B cell (primary cell): Measurements from ENCODE around the gene MMP24. TPM values are rescaled to one million over a fixed set of nuclear protein-coding genes. Genes with fewer than 3 reads are reported as not detected.

Source experiments
- ATAC-seq: fragments of 200-7000 bp; cut with Tn5 transposase; one replicate; pipeline ENCODE4 v1.10.0; 2021; ENCODE audit warnings: low read depth, mild to moderate bottlenecking, moderate number of reproducible peaks, moderate library complexity
- CTCF ChIA-PET: fragments of 350-600 bp; sonication (Branson Sonifier 250); formaldehyde crosslinking; loops from one replicate; lab custom pipeline; 2021; ENCODE audit warnings: antibody characterized with exemption, inconsistent platforms; lab: Charles Lee
- POLR2A ChIA-PET: fragments of 350-600 bp; sonication (Branson Sonifier 250); formaldehyde crosslinking; loops from one replicate; lab custom pipeline; 2021; ENCODE audit warnings: antibody characterized with exemption; lab: Charles Lee
- DNase-seq: peaks from one replicate; pipeline ENCODE4 v3.0.0; 2013
- H2AFZ ChIP-seq: 2 replicates; pipeline ENCODE4 v1.6.1; 2012; ENCODE audit warnings: mild to moderate bottlenecking, low read depth, low read length; ENCODE audit not compliant: insufficient read depth, poor library complexity, severe bottlenecking
- H3K27ac ChIP-seq, 2 donors: 1 replicate in 1 of 2; 2 replicates in 1 of 2; pipeline ENCODE4 v1.5.1; 2012 to 2013; ENCODE audit warnings: low read length in 2 of 2, mild to moderate bottlenecking in 2 of 2, moderate library complexity in 1 of 2
- H3K27me3 ChIP-seq, 4 experiments: fragments of 200-600 bp in 1 of 4; sonication (generic) in 1 of 4; replicated peaks in 1 of 4; 1 replicate in 2 of 4; 2 replicates in 2 of 4; pipeline versions ENCODE4 v1.6.1 to v1.7.0; 2013 to 2016; ENCODE audit warnings: low read length in 3 of 4, mild to moderate bottlenecking in 2 of 4, mixed read lengths in 1 of 4, moderate library complexity in 1 of 4; ENCODE audit not compliant: insufficient read depth in 4 of 4, control insufficient read depth in 3 of 4; ENCODE audit errors: control extremely low read depth in 1 of 4
- H3K36me3 ChIP-seq, 2 experiments: replicated peaks in 1 of 2; 1 replicate in 1 of 2; 2 replicates in 1 of 2; pipeline versions ENCODE4 v1.6.1 to v1.7.1; 2013; ENCODE audit warnings: low read length in 1 of 2; ENCODE audit not compliant: insufficient read depth in 2 of 2, control insufficient read depth in 1 of 2; ENCODE audit errors: control extremely low read depth in 1 of 2, extremely low read depth in 1 of 2
- H3K4me1 ChIP-seq, 2 donors: fragments of 200-600 bp in 1 of 2; sonication (generic) in 1 of 2; 1 replicate in 1 of 2; 2 replicates in 1 of 2; pipeline versions ENCODE4 v1.5.1 to v1.6.1; 2013 to 2017; ENCODE audit warnings: low read length in 2 of 2; ENCODE audit not compliant: control insufficient read depth in 2 of 2, insufficient read depth in 2 of 2
- H3K4me2 ChIP-seq: replicated peaks from 2 replicates; pipeline ENCODE3; 2012; ENCODE audit warnings: mild to moderate bottlenecking, low read depth, low read length; ENCODE audit not compliant: poor library complexity, severe bottlenecking
- H3K4me3 ChIP-seq, 5 experiments: fragments of 200-600 bp in 1 of 5; sonication (generic) in 1 of 5; 1 replicate in 3 of 5; 2 replicates in 2 of 5; pipeline versions ENCODE4 v1.5.1 to v1.7.0; 2011 to 2016; ENCODE audit warnings: low read length in 4 of 5, mild to moderate bottlenecking in 4 of 5, low read depth in 2 of 5, control low read depth in 1 of 5, moderate library complexity in 1 of 5; ENCODE audit not compliant: insufficient read depth in 1 of 5; ENCODE audit errors: control extremely low read depth in 1 of 5, extremely low read depth in 1 of 5
- H3K79me2 ChIP-seq: fragments of 200-600 bp; sonication (generic); one replicate; pipeline ENCODE4 v1.6.0; 2016; ENCODE audit warnings: low read length; ENCODE audit not compliant: control insufficient read depth, insufficient read depth
- H3K9ac ChIP-seq: fragments of 200-600 bp; sonication (generic); 2 replicates; pipeline ENCODE4 v1.6.1; 2017; ENCODE audit warnings: mild to moderate bottlenecking, low read length, moderate library complexity
- H3K9me3 ChIP-seq, 3 donors: one replicate each; pipeline versions ENCODE4 v1.6.1 to v1.7.1; 2013; ENCODE audit warnings: low read length in 2 of 3; ENCODE audit not compliant: control insufficient read depth in 2 of 3, insufficient read depth in 1 of 3; ENCODE audit errors: control extremely low read depth in 1 of 3
- H4K20me1 ChIP-seq: 2 replicates; pipeline ENCODE4 v1.6.0; 2012; ENCODE audit warnings: mild to moderate bottlenecking, low read length; ENCODE audit not compliant: insufficient read depth, control insufficient read depth, poor library complexity, severe bottlenecking
- H3K27ac Mint-ChIP-seq: one replicate; pipeline ENCODE4 v1.8.0; 2021; ENCODE audit warnings: mixed read lengths
- H3K27me3 Mint-ChIP-seq: one replicate; pipeline ENCODE4 v1.8.0; 2021; ENCODE audit warnings: mixed read lengths
- H3K4me1 Mint-ChIP-seq: one replicate; pipeline ENCODE4 v1.8.0; 2021; ENCODE audit warnings: mixed read lengths
- H3K4me3 Mint-ChIP-seq: one replicate; pipeline ENCODE4 v1.8.0; 2021; ENCODE audit warnings: mixed read lengths
- H3K9me3 Mint-ChIP-seq: one replicate; pipeline ENCODE4 v1.8.0; 2022; ENCODE audit warnings: mixed read lengths; ENCODE audit not compliant: insufficient read depth
- EZH2 ChIP-seq: IDR thresholded peaks from 2 replicates; pipeline ENCODE4 v1.6.1; 2012; ENCODE audit warnings: borderline replicate concordance, low read depth, mild to moderate bottlenecking, moderate library complexity, low read length; ENCODE audit not compliant: insufficient read depth, poor library complexity, severe bottlenecking
- WGBS: methylation state at CpG from one replicate; pipeline ENCODE4 v1.1.5; 2013; ENCODE audit warnings: missing lambda C conversion rate; ENCODE audit not compliant: insufficient coverage; 5-methylcytosine and 5-hydroxymethylcytosine counted together
- intact Hi-C: fragments of 100-400 bp; cut with micrococcal nuclease; formaldehyde crosslinking; loops from one replicate; pipeline ENCODE4 v1.10.0; 2022
- polyA plus RNA-seq: library from polyadenylated mRNA; depleted of rRNA; stranded (reverse); fragments of >200 nt; gene quantifications from 2 replicates; pipeline ENCODE4 v1.2.3, GENCODE V29; 2012
- total RNA-seq, 2 donors: library from RNA; stranded (reverse); fragments of 120-200 nt in 1 of 2; gene quantifications; 1 replicate in 1 of 2; 2 replicates in 1 of 2; pipeline versions ENCODE4 v1.2.3 to v1.2.4, GENCODE V29; 2013 to 2022
- TF ChIP-seq, protein P1 (sequence below): fragments of 200-600 bp; IDR thresholded peaks from one replicate; pipeline ENCODE4 v1.8.0; 2022; ENCODE audit warnings: antibody characterized with exemption, mild to moderate bottlenecking

MMP24 gene
- total and polyA plus RNA-seq, 2 donors (not counting 1 experiment from before 2014, with no cell fraction given): not detected

DNA sequence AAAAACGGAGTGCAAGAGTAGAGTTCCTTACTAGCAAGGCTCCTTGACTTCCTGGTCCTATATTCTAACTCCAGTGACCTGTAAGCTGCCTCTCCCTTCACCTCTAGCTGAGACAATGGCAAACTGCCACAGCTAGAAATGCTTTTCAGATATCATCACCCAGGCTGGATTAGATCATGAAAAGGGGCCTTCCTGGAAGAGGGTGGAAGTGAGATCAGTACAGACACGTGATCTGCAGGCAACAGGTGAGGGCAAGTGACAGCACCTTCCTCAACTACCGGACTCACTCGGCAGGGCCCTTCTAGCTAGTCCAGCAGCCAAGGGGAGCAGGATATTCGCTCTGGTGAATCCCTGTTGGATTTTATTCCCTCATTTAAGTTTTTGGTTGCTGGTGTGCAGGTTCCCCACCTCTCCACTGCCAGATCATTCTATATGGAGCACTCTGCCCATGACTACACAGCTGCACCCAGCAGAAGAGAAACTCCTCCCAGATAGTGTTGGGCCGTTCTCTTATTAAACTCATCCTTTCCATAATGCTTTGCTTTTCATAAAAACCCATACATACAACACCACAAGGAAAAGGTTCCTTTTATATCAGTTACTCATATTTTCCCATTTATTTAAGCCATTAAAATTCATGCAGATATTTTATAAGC lies 92.1 kb downstream of the MMP24 start:
- ATAC-seq: no peak
- DNase-seq: no peak
- WGBS: 96% methylated on average over 5 of the region's 6 CpGs
- Histone ChIP-seq H3K9me3 (no peaks in the 10 kb centered on the region), H3K4me2 (no peak overlapping the region), H4K20me1 (no peaks in the 10 kb centered on the region), H3K79me2 (no peaks in the 10 kb centered on the region), H2AFZ (no peak overlapping the region), H3K4me3 (no peak overlapping the region), H3K9ac (no peak overlapping the region), H3K27me3 (no peaks in the 10 kb centered on the region), H3K36me3 (peaks cover 0 to 7% of the 10 kb centered on the region in 2 experiments), H3K27ac (no peak overlapping the region), H3K4me1 (no peaks in the 10 kb centered on the region)
- no peaks in the 10 kb centered on the region for H3K4me1 Mint-ChIP-seq
- intact Hi-C loops: no loop called here
- H3K27me3 Mint-ChIP-seq: no peaks in the 10 kb centered on the region
- no peak for TF ChIP-seq EZH2
- TF ChIP-seq, protein P1, sequence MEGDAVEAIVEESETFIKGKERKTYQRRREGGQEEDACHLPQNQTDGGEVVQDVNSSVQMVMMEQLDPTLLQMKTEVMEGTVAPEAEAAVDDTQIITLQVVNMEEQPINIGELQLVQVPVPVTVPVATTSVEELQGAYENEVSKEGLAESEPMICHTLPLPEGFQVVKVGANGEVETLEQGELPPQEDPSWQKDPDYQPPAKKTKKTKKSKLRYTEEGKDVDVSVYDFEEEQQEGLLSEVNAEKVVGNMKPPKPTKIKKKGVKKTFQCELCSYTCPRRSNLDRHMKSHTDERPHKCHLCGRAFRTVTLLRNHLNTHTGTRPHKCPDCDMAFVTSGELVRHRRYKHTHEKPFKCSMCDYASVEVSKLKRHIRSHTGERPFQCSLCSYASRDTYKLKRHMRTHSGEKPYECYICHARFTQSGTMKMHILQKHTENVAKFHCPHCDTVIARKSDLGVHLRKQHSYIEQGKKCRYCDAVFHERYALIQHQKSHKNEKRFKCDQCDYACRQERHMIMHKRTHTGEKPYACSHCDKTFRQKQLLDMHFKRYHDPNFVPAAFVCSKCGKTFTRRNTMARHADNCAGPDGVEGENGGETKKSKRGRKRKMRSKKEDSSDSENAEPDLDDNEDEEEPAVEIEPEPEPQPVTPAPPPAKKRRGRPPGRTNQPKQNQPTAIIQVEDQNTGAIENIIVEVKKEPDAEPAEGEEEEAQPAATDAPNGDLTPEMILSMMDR: no peak
- CTCF ChIA-PET: interaction anchor here (1.2 to 1.8 kb wide), 2 partner anchors 16 to 25 kb away, joined by 3 to 7 read pairs; no protein-coding TSS in a partner anchor
- no peak overlapping the region for H3K27ac Mint-ChIP-seq
- POLR2A ChIA-PET: no interaction called here
- no peak overlapping the region for H3K4me3 Mint-ChIP-seq
- H3K9me3 Mint-ChIP-seq: no peaks in the 10 kb centered on the region

DNA sequence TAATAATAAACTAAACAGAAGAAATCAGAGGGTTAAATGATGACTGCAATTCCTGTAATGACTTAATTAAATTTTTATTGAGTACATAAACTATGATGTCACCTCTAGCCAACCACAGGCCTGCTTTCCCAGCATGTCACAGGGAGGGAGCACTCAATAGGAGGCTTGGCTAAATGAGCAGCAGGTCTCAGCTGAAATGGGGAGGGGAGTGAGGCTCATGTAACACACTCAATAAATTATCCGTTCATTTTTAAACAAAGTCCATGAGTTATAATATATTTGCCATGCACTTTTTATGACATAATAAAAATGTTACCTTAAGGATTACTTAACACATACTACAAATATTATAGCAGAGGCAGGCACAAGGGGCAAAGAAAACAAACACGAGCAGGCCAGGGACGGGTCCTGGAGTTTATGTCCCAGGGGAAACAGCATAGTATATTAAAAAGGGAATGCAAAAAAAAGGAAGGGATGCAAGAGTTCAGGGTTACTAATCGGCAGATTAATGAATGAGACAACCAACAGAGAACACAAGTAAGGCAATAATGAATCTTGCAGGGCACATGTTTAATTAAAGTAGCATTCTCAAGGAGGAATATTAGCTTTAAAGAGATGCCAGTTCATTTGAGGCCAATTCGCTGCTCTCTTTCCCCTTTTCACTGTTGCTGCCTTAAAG lies 92.8 kb downstream of the MMP24 start:
- CTCF ChIA-PET: interaction anchor here (1.2 to 1.8 kb wide), 2 partner anchors 17 to 24 kb away, joined by 3 to 7 read pairs; no protein-coding TSS in a partner anchor
- Histone ChIP-seq H4K20me1 (no peaks in the 10 kb centered on the region), H3K4me1 (no peaks in the 10 kb centered on the region), H3K27me3 (no peaks in the 10 kb centered on the region), H3K27ac (no peak overlapping the region), H3K4me2 (no peak overlapping the region), H3K79me2 (no peaks in the 10 kb centered on the region), H3K36me3 (peaks cover 0 to 7% of the 10 kb centered on the region in 2 experiments), H3K4me3 (no peak overlapping the region), H2AFZ (no peak overlapping the region), H3K9ac (no peak overlapping the region), H3K9me3 (no peaks in the 10 kb centered on the region)
- no peaks in the 10 kb centered on the region for H3K27me3 Mint-ChIP-seq
- intact Hi-C loops: no loop called here
- no peak for DNase-seq
- 95% methylated on average over 3 of the region's 5 CpGs for WGBS
- no peak overlapping the region for H3K4me3 Mint-ChIP-seq
- ATAC-seq: no peak
- POLR2A ChIA-PET: no interaction called here
- H3K4me1 Mint-ChIP-seq: no peaks in the 10 kb centered on the region
- no peak overlapping the region for H3K27ac Mint-ChIP-seq
- no peaks in the 10 kb centered on the region for H3K9me3 Mint-ChIP-seq
- TF ChIP-seq, protein P1: no peak
